Activated T-cell treated with anti-CD3 and anti-CD28 coated beads, Interleukin-2, amount 50 U/mL, for 4 hours (primary cell): ENCODE results near the gene SLC17A5. TPM values are rescaled to one million over a fixed set of nuclear protein-coding genes. Genes with fewer than 3 reads are reported as not detected.
A peak's percentile ranks its signal among the peaks of the same experiment; 100 is the strongest.
"Not testable (repeated sequence)": the region's sequence is repeated elsewhere in the genome, so short reads cannot be mapped to it uniquely, and the experiment has no call there.

Source experiments
- ATAC-seq, 2 donors: fragments of 200-7000 bp; cut with Tn5 transposase; one replicate each; pipeline ENCODE4 v1.10.0; 2021
- DNase-seq: peaks from one replicate; pipeline ENCODE4 v3.0.0-alpha.2; 2020
- H3K27me3 Mint-ChIP-seq: one replicate; pipeline ENCODE4 v1.8.0; 2021; ENCODE audit warnings: low read depth, mixed read lengths
- H3K36me3 Mint-ChIP-seq: one replicate; pipeline ENCODE4 v1.8.0; 2022; ENCODE audit warnings: mixed read lengths; ENCODE audit not compliant: insufficient read depth
- H3K4me1 Mint-ChIP-seq: one replicate; pipeline ENCODE4 v1.8.0; 2021; ENCODE audit warnings: low read depth, mixed read lengths
- H3K4me3 Mint-ChIP-seq: one replicate; pipeline ENCODE4 v1.8.0; 2021; ENCODE audit warnings: mild to moderate bottlenecking, moderate library complexity, mixed read lengths
- H3K9me3 Mint-ChIP-seq: one replicate; pipeline ENCODE4 v1.8.0; 2021; ENCODE audit warnings: mixed read lengths
- total RNA-seq, 3 donors: library from RNA; stranded (reverse); gene quantifications; one replicate each; pipeline ENCODE4 v1.2.1, GENCODE V29; 2021

SLC17A5 gene
- total RNA-seq, 3 donors from 2014 or later = 2.8 to 3.5 (median 3.1) TPM

DNA sequence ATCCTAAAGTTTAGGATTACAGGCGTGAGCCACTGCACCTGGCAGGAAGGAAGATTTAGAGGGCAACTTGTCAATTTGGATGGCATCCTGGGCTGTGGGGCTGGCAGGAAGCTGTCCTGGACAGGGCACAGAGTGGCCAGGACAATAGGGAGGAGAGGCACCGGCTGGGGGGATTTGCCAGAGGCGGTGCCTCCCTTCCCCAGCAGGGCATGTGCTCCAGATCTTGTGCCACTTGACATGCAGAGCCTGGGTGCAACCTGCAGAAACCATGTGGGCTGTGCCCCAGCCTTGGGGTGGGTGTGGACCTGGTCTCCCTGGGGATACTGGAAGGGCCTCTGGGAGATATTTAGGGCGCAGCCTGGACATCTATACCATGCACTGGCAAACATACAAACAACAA, 74.4 kb downstream of the SLC17A5 start:
- ATAC-seq = no peak
- peaks cover 3% of the 10 kb centered on the region for H3K9me3 Mint-ChIP-seq
- no peak overlapping the region for H3K4me3 Mint-ChIP-seq
- peaks cover 14% of the 10 kb centered on the region for H3K4me1 Mint-ChIP-seq
- no peak for DNase-seq
- peaks cover 2% of the 10 kb centered on the region for H3K36me3 Mint-ChIP-seq
- H3K27me3 Mint-ChIP-seq = no peaks in the 10 kb centered on the region

DNA sequence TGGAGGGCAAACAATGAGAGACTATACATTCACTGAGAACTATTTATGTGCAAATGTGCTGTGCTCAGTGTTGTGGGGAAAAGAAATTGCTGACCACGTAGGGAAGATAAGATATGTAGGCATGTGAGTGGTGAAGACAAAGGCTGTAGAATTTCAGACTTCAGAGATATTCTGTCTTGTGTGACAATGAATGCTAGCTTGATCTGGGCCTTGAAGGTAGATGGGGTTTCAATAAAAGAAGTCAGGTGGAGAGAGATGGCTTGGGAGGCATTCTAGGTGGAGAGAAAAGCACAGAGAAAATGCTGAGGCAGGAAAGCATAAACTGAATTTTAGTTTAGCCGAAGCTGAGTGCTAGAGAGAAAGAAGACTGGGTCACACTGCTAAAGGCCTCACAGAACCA, 76.1 kb downstream of the SLC17A5 start:
- Mint-ChIP-seq H3K4me1 (peaks cover 14% of the 10 kb centered on the region), H3K4me3 (no peak overlapping the region), H3K27me3 (no peaks in the 10 kb centered on the region), H3K36me3 (peaks cover 2% of the 10 kb centered on the region), H3K9me3 (peaks cover 3% of the 10 kb centered on the region)
- DNase-seq = no peak
- ATAC-seq = no peak

DNA sequence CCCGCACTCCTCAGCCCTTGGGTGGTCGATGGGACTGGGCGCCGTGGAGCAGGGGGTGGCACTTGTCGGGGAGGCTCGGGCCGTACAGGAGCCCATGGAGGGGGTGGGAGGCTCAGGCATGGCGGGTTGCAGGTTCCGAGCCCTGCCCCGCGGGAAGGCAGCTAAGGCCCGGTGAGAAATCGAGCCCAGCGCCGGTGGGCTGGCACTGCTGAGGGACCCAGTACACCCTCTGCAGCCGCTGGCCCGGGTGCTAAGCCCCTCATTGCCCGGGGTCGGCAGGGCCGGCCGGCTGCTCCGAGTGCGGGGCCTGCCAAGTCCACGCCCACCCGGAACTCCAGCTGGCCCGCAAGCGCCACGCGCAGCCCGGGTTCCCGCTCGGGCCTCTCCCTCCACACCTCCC, 81.3 kb downstream of the SLC17A5 start:
- H3K4me1 Mint-ChIP-seq, H3K27me3 Mint-ChIP-seq, H3K36me3 Mint-ChIP-seq, H3K9me3 Mint-ChIP-seq, H3K4me3 Mint-ChIP-seq, ATAC-seq, DNase-seq: not testable (repeated sequence)

DNA sequence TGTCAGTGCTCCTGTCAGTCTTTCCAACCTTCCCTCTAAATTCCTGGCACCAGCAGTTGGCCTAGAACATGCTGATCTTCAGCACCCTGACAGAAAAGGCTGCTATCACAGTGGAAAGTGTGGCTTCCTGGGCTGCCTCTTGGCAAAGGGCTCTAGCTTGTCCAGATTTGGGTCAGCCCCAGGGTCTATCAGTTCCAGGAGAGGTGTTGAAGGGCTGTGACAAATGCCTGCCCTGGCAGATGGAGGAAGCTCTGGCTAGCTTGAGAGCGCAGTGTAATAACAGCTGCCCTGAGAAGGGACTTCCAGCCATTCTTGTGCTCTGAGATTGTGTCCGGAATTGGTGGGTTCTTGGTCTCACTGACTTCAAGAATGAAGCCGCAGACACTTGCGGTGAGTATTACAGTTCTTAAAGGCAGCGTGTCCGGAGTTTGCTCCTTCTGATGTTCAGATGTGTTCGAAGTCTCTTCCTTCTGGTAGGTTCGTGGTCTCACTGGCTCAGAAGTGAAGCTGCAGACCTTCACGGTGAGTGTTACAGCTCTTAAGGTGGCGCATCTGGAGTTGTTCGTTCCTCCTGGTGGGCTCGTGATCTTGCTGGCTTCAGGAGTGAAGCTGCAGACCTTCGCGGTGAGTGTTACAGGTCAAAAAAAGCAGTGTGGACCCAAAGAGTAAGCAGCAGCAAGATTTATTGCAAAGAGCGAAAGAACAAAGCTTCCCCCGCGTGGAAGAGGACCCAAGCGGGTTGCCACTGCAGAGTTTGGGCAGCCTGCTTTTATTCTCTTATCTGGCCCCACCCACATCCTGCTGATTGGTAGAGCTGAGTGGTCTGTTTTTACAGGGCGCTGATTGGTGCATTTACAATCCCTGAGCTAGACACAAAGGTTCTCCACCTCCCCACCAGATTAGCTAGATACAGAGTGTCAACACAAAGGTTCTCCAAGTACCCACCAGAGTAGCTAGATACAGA, 82.3 kb downstream of the SLC17A5 start:
- ATAC-seq, DNase-seq, H3K9me3 Mint-ChIP-seq, H3K4me1 Mint-ChIP-seq, H3K36me3 Mint-ChIP-seq, H3K27me3 Mint-ChIP-seq: not testable (repeated sequence)
- peak overlapping the region; percentile 44 for H3K4me3 Mint-ChIP-seq

DNA sequence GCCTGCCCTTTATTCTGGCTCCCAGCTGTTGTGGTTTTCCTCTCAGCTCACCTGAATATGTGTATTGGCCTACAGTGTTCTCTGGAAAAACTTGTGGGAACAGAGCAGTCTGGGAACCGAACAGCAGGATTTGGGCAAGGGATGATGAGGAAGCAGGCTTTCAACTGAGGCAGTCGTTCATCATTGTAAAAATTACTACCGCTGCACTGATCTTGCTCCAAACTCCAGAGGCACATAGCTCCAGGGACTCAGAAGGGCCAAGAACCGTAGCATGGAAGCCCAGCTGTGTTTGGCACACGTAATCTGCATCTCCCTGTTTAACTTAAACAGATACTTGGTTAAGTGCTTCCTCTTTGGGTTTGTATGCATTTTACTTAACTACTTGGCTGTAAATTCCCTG, 84.7 kb downstream of the SLC17A5 start:
- Mint-ChIP-seq H3K9me3 (no peaks in the 10 kb centered on the region), H3K27me3 (no peaks in the 10 kb centered on the region), H3K36me3 (no peaks in the 10 kb centered on the region), H3K4me3 (no peak overlapping the region), H3K4me1 (peaks cover 4% of the 10 kb centered on the region)
- ATAC-seq = no peak
- DNase-seq = no peak

DNA sequence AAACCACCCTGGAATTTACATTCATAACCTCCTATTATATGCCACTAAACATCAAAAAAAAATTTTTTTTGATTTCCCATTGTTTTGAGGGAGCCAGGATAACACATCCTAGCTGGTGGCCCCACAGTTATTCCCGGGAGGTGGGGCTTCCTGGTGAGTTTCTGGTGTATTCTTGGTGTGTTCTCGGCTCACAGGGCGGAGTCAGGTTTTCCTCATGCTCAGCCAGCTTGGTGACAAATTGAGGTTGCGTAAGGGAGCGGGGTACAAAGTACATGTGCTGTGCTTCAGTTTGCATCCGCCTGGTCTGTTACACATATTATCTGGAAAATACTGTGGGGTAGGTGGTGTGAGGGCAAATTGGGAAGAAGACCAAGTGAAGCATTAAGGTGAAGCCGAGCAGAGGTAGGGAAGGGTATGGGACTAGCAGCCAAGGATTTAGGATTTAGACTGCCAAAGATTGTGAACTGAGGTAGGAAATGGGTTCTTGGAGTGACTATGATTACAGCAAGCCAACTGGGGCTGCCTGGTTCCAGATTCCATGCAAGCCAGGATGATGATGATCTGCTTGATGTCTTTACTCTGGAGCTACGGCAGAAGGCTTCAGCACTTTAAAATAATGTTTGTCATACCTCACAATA, 86.7 kb downstream of the SLC17A5 start:
- no peak for DNase-seq
- H3K36me3 Mint-ChIP-seq = no peaks in the 10 kb centered on the region
- H3K4me3 Mint-ChIP-seq = no peak overlapping the region
- H3K4me1 Mint-ChIP-seq = peaks cover 4% of the 10 kb centered on the region
- ATAC-seq = no peak
- no peaks in the 10 kb centered on the region for H3K9me3 Mint-ChIP-seq
- no peaks in the 10 kb centered on the region for H3K27me3 Mint-ChIP-seq

DNA sequence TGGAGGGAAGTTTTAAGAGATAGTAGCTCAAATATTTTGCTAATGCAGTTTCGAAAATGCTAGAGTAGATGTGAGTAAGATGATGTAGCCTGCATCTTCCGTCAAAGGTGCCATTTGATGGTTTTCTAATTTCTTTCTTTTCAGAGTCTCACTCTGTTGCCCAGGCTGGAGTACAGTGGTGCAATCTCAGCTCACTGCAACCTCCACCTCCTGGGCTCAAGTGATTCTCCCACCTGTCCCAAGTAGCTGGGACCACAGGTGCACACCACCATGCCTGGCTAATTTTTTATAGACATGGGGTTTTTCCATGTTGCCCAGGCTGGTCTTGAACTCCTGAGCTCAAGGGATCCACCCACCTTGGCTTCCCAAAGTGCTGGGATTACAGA, 87.3 kb downstream of the SLC17A5 start:
- not testable (repeated sequence) for H3K9me3 Mint-ChIP-seq, H3K4me1 Mint-ChIP-seq, ATAC-seq, DNase-seq, H3K27me3 Mint-ChIP-seq, H3K36me3 Mint-ChIP-seq, H3K4me3 Mint-ChIP-seq

DNA sequence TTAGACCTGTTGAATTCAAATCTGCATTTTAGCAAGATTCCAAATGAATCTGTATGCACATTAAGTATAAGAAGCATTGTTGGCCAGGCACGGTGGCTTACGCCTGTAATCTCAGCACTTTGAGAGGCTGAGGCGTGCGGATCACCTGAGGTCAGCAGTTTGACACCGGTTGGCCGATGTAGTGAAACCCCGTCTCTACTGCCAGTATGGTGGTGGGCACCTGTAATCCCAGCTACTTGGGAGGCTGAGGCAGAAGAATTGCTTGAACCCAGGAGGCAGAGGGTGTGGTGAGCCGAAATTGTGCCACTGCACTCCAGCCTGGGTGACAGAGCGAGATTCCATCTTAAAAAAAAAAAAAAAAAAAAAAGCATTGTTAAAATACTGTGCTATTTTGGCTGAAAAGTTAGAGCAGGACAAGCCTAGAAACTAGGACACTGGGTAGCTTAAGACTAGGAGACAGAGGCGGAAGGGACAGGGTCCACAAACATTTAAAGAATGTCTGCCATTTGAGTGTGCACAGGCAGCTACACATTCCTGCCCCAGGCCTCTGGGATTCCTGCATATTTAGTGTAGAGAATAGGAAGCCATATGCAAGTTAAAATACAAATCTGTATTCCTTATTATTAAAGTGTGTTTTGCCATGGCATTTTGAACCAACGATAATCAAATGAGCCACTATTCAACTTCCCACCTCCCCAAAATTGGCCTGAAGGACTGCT, 87.9 kb downstream of the SLC17A5 start:
- H3K36me3 Mint-ChIP-seq = no peaks in the 10 kb centered on the region
- DNase-seq (no peak), ATAC-seq (no peak)
- peaks cover under 1% of the 10 kb centered on the region for H3K4me1 Mint-ChIP-seq
- H3K4me3 Mint-ChIP-seq = no peak overlapping the region
- no peaks in the 10 kb centered on the region for H3K9me3 Mint-ChIP-seq
- no peaks in the 10 kb centered on the region for H3K27me3 Mint-ChIP-seq

DNA sequence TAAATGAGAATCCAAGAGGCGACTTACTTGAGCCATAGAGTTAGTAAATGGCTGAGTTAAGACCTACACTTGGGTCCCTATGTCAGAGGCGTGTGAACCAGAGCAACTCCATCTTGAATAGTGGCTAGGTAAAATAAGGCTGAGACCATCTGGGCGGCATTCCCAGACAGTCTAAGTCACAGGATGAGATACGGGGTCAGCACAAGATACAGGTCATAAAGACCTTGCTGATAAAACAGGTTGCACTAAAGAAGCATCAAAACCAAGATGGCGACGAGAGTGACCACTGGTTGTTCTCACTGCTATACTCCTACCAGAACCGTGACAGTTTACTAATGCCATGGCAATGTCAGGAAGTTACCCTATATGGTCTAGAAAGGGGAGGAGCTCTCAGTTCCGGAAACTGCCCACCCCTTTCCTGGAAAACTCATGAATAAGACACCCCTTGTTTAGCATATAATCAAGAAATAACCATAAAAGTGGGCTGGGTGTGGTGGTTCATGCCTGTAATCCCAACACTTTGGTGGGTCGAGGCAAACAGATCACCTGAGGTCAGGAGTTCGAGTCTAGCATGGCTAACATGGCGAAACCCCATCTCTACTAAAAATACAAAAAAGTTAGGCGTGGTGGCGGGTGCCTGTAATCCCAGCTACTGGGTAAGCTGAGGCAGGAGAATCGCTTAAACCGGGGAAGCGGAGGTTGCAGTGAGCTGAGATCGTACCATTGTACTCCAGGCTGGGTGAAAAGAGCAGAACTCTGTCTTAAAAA, 89.0 kb downstream of the SLC17A5 start:
- Mint-ChIP-seq H3K27me3 (no peaks in the 10 kb centered on the region), H3K36me3 (no peaks in the 10 kb centered on the region), H3K4me1 (peaks cover 6% of the 10 kb centered on the region), H3K9me3 (no peaks in the 10 kb centered on the region), H3K4me3 (no peak overlapping the region)
- DNase-seq (no peak), ATAC-seq (no peak)

DNA sequence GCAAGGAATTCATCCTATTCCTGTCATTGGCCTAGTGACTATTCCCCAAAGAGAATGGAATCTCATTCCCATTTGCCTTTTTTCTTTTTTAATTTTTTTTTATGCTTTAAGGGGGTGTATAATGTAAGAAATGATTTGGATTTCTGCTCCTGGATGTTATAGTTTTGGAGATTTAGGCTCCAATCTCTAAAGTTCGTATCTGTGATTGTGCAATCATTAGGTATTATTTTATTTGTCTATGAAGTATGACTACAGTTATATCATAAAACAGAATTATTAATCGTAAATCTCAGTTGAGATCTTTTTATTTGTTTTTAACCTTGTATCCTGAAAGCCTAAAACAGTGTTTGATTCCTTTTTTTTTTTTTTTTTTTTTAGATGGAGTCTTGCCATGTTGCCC, 91.2 kb downstream of the SLC17A5 start:
- no peak overlapping the region for H3K4me3 Mint-ChIP-seq
- DNase-seq = no peak
- no peaks in the 10 kb centered on the region for H3K9me3 Mint-ChIP-seq
- peaks cover 6% of the 10 kb centered on the region for H3K4me1 Mint-ChIP-seq
- ATAC-seq = no peak
- H3K36me3 Mint-ChIP-seq = no peaks in the 10 kb centered on the region
- no peaks in the 10 kb centered on the region for H3K27me3 Mint-ChIP-seq

DNA sequence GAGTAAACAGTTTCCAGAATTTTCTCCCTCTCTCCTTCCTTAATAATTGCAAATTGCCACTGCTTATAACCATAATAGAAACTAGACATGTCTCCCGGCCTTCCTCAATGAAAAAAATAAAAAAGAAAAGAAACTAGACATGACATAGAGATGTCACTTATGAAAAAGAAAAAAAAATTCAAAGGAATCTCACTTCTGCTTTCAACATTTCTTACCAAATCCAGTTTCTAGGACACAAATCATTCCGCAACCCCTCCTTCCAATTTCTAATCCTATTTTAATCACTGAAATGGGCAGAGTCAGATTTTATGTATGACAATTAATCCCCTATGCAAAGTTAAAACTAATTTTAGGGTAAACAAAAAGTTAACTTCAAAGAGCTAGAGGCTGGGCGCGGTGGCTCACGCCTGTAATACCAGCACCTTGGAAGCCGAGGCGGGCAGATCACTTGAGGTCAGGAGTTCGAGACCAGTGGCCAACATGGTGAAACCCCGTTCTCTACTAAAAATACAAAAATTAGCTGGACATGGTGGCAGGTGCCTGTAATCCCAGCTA, 92.9 kb downstream of the SLC17A5 start:
- DNase-seq (no peak), ATAC-seq (no peak)
- Mint-ChIP-seq H3K27me3 (no peaks in the 10 kb centered on the region), H3K4me1 (peaks cover 6% of the 10 kb centered on the region), H3K9me3 (no peaks in the 10 kb centered on the region), H3K4me3 (peak overlapping the region; percentile 7), H3K36me3 (no peaks in the 10 kb centered on the region)

DNA sequence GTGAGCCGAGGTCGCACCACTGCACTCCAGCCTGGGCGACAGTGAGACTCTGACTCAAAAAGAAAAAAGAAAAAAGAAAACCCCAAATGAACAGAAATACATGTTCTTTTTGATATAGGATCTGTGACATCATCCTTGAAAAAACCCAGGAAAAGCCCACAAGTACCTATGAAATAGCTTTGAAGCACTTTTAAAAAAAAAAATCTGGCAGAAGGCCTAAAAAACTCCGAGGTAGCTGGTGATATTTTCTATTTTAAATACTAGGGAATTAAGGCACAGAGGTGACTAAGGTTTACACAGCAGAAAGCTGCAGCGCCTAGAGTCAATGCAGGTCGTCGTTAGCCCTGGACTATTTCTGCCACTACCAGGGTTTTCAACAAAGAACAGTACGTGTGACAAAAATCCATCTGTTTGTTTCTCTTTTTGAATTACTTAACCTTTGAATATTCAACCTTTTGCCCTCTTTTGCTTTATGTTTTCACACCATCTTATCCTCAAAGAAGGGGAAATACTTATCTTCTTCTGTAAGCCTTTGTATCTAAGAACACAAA, 93.5 kb downstream of the SLC17A5 start:
- ATAC-seq (peak; percentile 51 to 61), DNase-seq (no peak)
- peaks cover 6% of the 10 kb centered on the region for H3K4me1 Mint-ChIP-seq
- H3K4me3 Mint-ChIP-seq = no peak overlapping the region
- H3K9me3 Mint-ChIP-seq = no peaks in the 10 kb centered on the region
- H3K36me3 Mint-ChIP-seq = no peaks in the 10 kb centered on the region
- no peaks in the 10 kb centered on the region for H3K27me3 Mint-ChIP-seq

DNA sequence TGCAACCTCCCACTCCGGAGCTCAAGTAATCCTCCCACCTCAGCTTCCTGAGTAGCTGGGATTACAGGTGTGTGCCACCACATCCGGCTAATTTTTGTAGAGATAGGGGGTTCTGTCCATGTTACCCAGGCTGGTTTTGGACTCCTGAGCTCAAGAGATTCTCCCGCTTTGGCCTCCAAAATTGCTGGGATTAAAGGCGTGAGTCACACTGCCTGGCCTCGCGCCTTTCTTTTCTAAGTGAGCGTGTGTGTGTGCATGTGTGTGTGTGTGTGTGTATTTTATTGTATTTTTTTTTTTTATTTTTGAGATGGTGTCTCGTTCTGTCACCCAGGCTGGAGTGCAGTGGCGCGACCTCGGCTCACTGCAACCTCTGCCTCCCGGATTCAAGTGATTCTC, 94.4 kb downstream of the SLC17A5 start:
- not testable (repeated sequence) for ATAC-seq, H3K4me1 Mint-ChIP-seq, DNase-seq, H3K4me3 Mint-ChIP-seq, H3K9me3 Mint-ChIP-seq, H3K36me3 Mint-ChIP-seq, H3K27me3 Mint-ChIP-seq
